ENCODE results near the gene PLCL1. TPM values are rescaled to one million over a fixed set of nuclear protein-coding genes. Genes with fewer than 3 reads are reported as not detected.

Gene PLCL1
- total and polyA plus RNA-seq, 12 donors, result 17.3 to 131 (median 102) TPM

DNA sequence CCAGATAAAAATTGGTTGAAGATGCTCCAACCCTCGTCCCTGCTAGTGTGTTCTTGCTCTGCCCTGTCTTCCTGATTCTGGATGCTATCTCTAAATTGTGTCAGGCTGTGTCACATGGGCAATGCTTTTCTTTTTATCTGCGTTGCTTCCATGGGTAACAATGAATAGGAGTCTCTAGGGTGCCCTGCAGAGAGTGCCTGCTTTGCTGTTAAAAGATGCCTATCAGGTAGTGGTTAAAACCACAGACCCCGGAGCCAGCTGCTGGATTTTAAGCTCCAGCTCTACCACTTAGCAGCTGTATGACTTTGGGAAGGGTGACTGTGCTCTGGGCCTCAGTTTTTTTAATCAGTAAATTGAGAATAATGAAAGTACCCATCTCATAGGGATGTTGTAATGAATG lies 340.3 kb downstream of the PLCL1 start:
- H3K4me1 ChIP-seq, result peaks cover 0 to 19% (median 5%) of the 10 kb centered on the region in 9 donors
- DNase-seq (no peak), ATAC-seq (peak in 5 of 8 donors; percentile 16 to 44 (median 25))
- H3K9me3 ChIP-seq, result no peaks in the 10 kb centered on the region
- intact Hi-C loops (cut with DNase I), result loop anchor here in 1 of 10 donors (10.0 kb wide), 1 partner anchor 150 kb away; no protein-coding TSS in a partner anchor
- no peaks in the 10 kb centered on the region for H3K27me3 ChIP-seq
- 26 to 32% methylated on average over 3 of the region's 3 CpGs for WGBS, 2 donors
- peaks cover 0 to 11% (median 0%) of the 10 kb centered on the region in 9 donors for H3K36me3 ChIP-seq
- TF ChIP-seq, protein P1, sequence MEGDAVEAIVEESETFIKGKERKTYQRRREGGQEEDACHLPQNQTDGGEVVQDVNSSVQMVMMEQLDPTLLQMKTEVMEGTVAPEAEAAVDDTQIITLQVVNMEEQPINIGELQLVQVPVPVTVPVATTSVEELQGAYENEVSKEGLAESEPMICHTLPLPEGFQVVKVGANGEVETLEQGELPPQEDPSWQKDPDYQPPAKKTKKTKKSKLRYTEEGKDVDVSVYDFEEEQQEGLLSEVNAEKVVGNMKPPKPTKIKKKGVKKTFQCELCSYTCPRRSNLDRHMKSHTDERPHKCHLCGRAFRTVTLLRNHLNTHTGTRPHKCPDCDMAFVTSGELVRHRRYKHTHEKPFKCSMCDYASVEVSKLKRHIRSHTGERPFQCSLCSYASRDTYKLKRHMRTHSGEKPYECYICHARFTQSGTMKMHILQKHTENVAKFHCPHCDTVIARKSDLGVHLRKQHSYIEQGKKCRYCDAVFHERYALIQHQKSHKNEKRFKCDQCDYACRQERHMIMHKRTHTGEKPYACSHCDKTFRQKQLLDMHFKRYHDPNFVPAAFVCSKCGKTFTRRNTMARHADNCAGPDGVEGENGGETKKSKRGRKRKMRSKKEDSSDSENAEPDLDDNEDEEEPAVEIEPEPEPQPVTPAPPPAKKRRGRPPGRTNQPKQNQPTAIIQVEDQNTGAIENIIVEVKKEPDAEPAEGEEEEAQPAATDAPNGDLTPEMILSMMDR (IDR thresholded peaks at IDR 0.05), result no peak
- no peak overlapping the region for H3K4me3 ChIP-seq
- no peak overlapping the region for H3K27ac ChIP-seq

DNA sequence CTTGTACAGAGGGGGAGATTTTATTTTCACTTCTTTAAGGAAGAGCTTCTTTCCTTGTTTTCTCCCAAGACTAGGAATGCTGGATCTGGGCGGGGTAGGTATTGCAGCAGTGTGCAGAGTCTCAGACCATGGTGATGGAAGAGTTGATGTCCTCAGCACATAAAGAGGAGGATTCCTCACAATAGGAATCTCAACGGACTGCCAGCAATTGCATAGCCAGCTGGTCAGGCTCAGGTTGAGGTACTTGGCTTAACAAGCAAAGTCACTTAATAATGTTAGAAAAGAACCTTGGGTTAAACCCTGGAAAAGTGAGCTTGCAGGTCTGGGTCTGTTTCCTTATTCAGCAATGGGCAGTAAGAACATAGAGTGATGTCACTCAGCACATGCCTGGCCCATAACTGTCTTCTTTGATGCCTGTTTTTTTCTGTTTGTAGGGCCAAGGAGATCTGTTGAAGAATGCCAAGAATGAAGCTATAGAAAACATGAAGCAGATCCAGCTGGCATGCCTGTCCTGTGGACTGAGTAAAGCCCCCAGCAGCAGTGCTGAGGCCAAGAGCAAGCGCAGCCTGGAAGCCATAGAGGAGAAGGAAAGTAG lies 342.1 kb downstream of the PLCL1 start:
- Histone ChIP-seq H3K9me3 (peaks cover 0 to 4% (median 0%) of the 10 kb centered on the region in 11 donors), H3K4me1 (peaks cover 0 to 19% (median 5%) of the 10 kb centered on the region in 9 donors), H3K27ac (no peak overlapping the region), H3K4me3 (no peak overlapping the region), H3K27me3 (no peaks in the 10 kb centered on the region), H3K36me3 (peaks cover 0 to 20% (median 0%) of the 10 kb centered on the region in 9 donors)
- ATAC-seq (peak in 2 of 8 donors; percentile 22 to 41), DNase-seq (no peak)
- intact Hi-C loops (cut with DNase I), result loop anchor here in 1 of 10 donors (10.0 kb wide), 1 partner anchor 148 kb away; no protein-coding TSS in a partner anchor
- TF ChIP-seq, protein P1 (IDR thresholded peaks at IDR 0.05), result no peak
- 71 to 79% methylated on average over 3 of the region's 3 CpGs for WGBS, 2 donors

DNA sequence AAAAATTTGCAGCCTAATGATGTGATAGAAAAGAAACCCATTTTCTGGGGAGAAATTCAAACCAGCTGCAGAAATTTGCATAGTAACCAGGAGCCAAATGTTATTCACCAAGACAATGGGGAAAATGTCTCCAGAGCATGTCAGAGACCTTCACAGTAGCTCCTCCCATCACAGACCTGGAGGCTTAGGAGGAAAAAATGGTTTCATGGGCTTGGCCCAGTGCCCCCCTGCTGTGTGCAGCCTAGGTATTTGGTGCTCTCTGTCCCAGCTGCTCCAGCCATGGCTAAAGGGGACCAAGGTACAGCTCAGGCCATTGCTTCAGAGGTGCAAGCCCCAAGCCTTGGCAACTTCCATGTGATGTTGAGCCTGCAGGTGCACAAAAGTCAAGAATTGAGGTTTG lies 352.9 kb downstream of the PLCL1 start:
- TF ChIP-seq, protein P1 (IDR thresholded peaks at IDR 0.05), result no peak
- H3K36me3 ChIP-seq, result peaks cover 0 to 6% (median 0%) of the 10 kb centered on the region in 9 donors
- peaks cover 0 to 15% (median 0%) of the 10 kb centered on the region in 11 donors for H3K9me3 ChIP-seq
- no peak for DNase-seq
- intact Hi-C loops (cut with DNase I), result no loop called here
- H3K4me3 ChIP-seq, result no peak overlapping the region
- no peaks in the 10 kb centered on the region for H3K4me1 ChIP-seq
- ATAC-seq, result no peak
- no peaks in the 10 kb centered on the region for H3K27me3 ChIP-seq
- no peak overlapping the region for H3K27ac ChIP-seq

DNA sequence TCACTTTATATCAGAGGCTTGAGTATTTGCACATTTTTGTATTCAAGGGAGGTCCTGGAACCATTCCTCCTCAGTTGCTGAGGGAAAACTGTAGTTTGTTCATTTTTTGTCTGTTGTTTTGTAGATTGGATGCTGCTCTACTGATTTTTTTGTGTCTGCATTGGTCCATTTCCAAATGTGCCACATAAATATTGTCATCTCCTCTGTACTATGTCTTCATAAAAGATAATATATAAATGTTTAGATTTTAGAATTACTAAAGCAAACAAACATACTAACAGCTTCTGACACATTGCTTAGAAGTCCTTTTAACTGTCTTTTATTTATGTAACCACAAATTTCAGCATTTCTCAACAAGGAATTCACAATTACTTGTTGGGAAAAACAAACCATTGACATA lies 356.8 kb downstream of the PLCL1 start:
- Histone ChIP-seq H3K36me3 (no peaks in the 10 kb centered on the region), H3K4me3 (no peak overlapping the region), H3K27me3 (no peaks in the 10 kb centered on the region), H3K9me3 (peaks cover 0 to 8% (median 0%) of the 10 kb centered on the region in 11 donors), H3K27ac (no peak overlapping the region), H3K4me1 (peaks cover 0 to 6% (median 0%) of the 10 kb centered on the region in 9 donors)
- intact Hi-C loops (cut with DNase I), result no loop called here
- no peak for DNase-seq
- TF ChIP-seq, protein P1 (IDR thresholded peaks at IDR 0.05), result no peak
- no peak for ATAC-seq
